Ishikawa (cell line): Measurements from ENCODE around the gene PTPN14.

Source experiments
- CEBPB ChIP-seq: IDR thresholded peaks from 2 replicates; pipeline ENCODE4 v1.6.1; 2012
- CREB1 ChIP-seq: IDR thresholded peaks from 2 replicates; pipeline ENCODE4 v1.6.1; 2012; ENCODE audit warnings: low read depth
- EGR1 ChIP-seq: IDR thresholded peaks from 2 replicates; pipeline ENCODE4 v1.6.1; 2012
- EP300 ChIP-seq: IDR thresholded peaks from 2 replicates; pipeline ENCODE4 v1.6.1; 2012; ENCODE audit warnings: borderline replicate concordance
- FOXM1 ChIP-seq: IDR thresholded peaks from 2 replicates; pipeline ENCODE4 v1.6.1; 2012; ENCODE audit warnings: low read depth, borderline replicate concordance
- MAX ChIP-seq: IDR thresholded peaks from 2 replicates; pipeline ENCODE4 v1.6.1; 2012
- NFIC ChIP-seq: IDR thresholded peaks from 2 replicates; pipeline ENCODE4 v1.6.1; 2012
- RAD21 ChIP-seq: IDR thresholded peaks from 2 replicates; pipeline ENCODE4 v1.6.1; 2012; ENCODE audit warnings: low read depth
- REST ChIP-seq: IDR thresholded peaks from 2 replicates; pipeline ENCODE4 v1.6.1; 2012; ENCODE audit warnings: low read depth, mild to moderate bottlenecking
- TAF1 ChIP-seq: IDR thresholded peaks from 2 replicates; pipeline ENCODE4 v1.6.1; 2012; ENCODE audit warnings: low read depth, mild to moderate bottlenecking
- TCF12 ChIP-seq: IDR thresholded peaks from 2 replicates; pipeline ENCODE4 v1.6.1; 2012; ENCODE audit warnings: low read depth
- TEAD4 ChIP-seq: IDR thresholded peaks from 2 replicates; pipeline ENCODE4 v1.6.1; 2012
- USF1 ChIP-seq: IDR thresholded peaks from 2 replicates; pipeline ENCODE4 v1.6.1; 2012
- YY1 ChIP-seq: IDR thresholded peaks from 2 replicates; pipeline ENCODE4 v1.6.1; 2012; ENCODE audit warnings: low read depth
- ZBTB7A ChIP-seq: IDR thresholded peaks from 2 replicates; pipeline ENCODE4 v1.6.1; 2012; ENCODE audit warnings: low read depth

PTPN14 gene

GRCh38 chr1:214318356-214318755, 233.0 kb downstream of the PTPN14 start:
- no peak for TF ChIP-seq CREB1
- no peak for TF ChIP-seq TEAD4
- no peak for TF ChIP-seq MAX
- no peak for TF ChIP-seq NFIC

GRCh38 chr1:214317734-214318133, 233.7 kb downstream of the PTPN14 start:
- TF ChIP-seq RAD21 = no peak
- no peak for TF ChIP-seq REST
- TF ChIP-seq CEBPB = no peak
- TF ChIP-seq EP300 = no peak
- no peak for TF ChIP-seq TEAD4
- TF ChIP-seq FOXM1 = no peak
- TF ChIP-seq ZBTB7A = no peak
- TF ChIP-seq NFIC = no peak
- TF ChIP-seq YY1 = no peak
- TF ChIP-seq MAX = no peak
- no peak for TF ChIP-seq CREB1

GRCh38 chr1:214317300-214317699, 234.1 kb downstream of the PTPN14 start:
- TF ChIP-seq USF1 = no peak
- no peak for TF ChIP-seq YY1
- TF ChIP-seq CREB1 = no peak
- no peak for TF ChIP-seq TAF1
- TF ChIP-seq REST = no peak
- TF ChIP-seq NFIC = no peak
- TF ChIP-seq RAD21 = no peak
- no peak for TF ChIP-seq TCF12
- TF ChIP-seq FOXM1 = no peak
- TF ChIP-seq MAX = no peak
- TF ChIP-seq EGR1 = no peak
- TF ChIP-seq ZBTB7A = no peak
- no peak for TF ChIP-seq CEBPB
- no peak for TF ChIP-seq EP300
- no peak for TF ChIP-seq TEAD4

GRCh38 chr1:214316593-214316992, 234.8 kb downstream of the PTPN14 start:
- TF ChIP-seq TEAD4 (peak; percentile 57), TAF1 (no peak), FOXM1 (no peak)

GRCh38 chr1:214314178-214314843, 237.1 kb downstream of the PTPN14 start:
- TF ChIP-seq REST = no peak
- TF ChIP-seq RAD21 = no peak
- TF ChIP-seq TEAD4 = no peak
- no peak for TF ChIP-seq TAF1
- TF ChIP-seq EP300 = no peak
- TF ChIP-seq YY1 = no peak
- TF ChIP-seq MAX = no peak
- no peak for TF ChIP-seq CEBPB
- TF ChIP-seq EGR1 = no peak
- TF ChIP-seq ZBTB7A = no peak
- TF ChIP-seq FOXM1 = no peak
- TF ChIP-seq USF1 = no peak
- TF ChIP-seq TCF12 = no peak
- TF ChIP-seq NFIC = no peak
- no peak for TF ChIP-seq CREB1
